Natural killer cell (primary cell): ENCODE measurements around the gene UBP1. TPM values are rescaled to one million over a fixed set of nuclear protein-coding genes. Genes with fewer than 3 reads are reported as not detected.

Experiments used
- ATAC-seq, 3 donors: fragments of 150-1000 bp in 2 of 3; fragments of 200-7000 bp in 1 of 3; cut with Tn5 transposase; 1 replicate in 1 of 3; 2 replicates in 2 of 3; pipeline ENCODE4 v1.10.0; 2021; ENCODE audit warnings: mild to moderate bottlenecking in 2 of 3, moderate library complexity in 2 of 3
- DNase-seq, 2 donors: peaks; one replicate each; pipeline versions ENCODE4 v3.0.0 to v3.0.0-alpha.2; 2013 to 2021; ENCODE audit warnings: mixed read lengths in 1 of 2
- H3K27ac ChIP-seq: one replicate; pipeline ENCODE4 v1.5.1; 2013; ENCODE audit warnings: mild to moderate bottlenecking, low read length
- H3K27me3 ChIP-seq: one replicate; pipeline ENCODE4 v1.6.1; 2013; ENCODE audit warnings: low read length; ENCODE audit not compliant: control insufficient read depth, insufficient read depth
- H3K36me3 ChIP-seq: one replicate; pipeline ENCODE4 v1.6.1; 2013; ENCODE audit warnings: low read length; ENCODE audit not compliant: control insufficient read depth, insufficient read depth
- H3K4me1 ChIP-seq: one replicate; pipeline ENCODE4 v1.6.1; 2013; ENCODE audit warnings: low read length; ENCODE audit not compliant: control insufficient read depth, insufficient read depth
- H3K4me3 ChIP-seq: one replicate; pipeline ENCODE4 v1.5.1; 2013; ENCODE audit warnings: low read length
- H3K9me3 ChIP-seq: one replicate; pipeline ENCODE4 v1.6.1; 2013; ENCODE audit warnings: low read length; ENCODE audit not compliant: control insufficient read depth, insufficient read depth
- H3K27ac Mint-ChIP-seq, 2 donors: one replicate each; pipeline ENCODE4 v1.8.0; 2022; ENCODE audit warnings: mild to moderate bottlenecking in 2 of 2, mixed read lengths in 2 of 2, moderate library complexity in 1 of 2
- H3K27me3 Mint-ChIP-seq, 2 donors: one replicate each; pipeline ENCODE4 v1.8.0; 2022; ENCODE audit warnings: low read depth in 2 of 2, mixed read lengths in 2 of 2
- H3K36me3 Mint-ChIP-seq: one replicate; pipeline ENCODE4 v1.8.0; 2022; ENCODE audit warnings: mixed read lengths
- H3K4me1 Mint-ChIP-seq, 2 donors: one replicate each; pipeline ENCODE4 v1.8.0; 2022; ENCODE audit warnings: mixed read lengths in 2 of 2
- H3K4me3 Mint-ChIP-seq: one replicate; pipeline ENCODE4 v1.8.0; 2022; ENCODE audit warnings: mild to moderate bottlenecking, moderate library complexity, mixed read lengths
- H3K9me3 Mint-ChIP-seq, 2 donors: one replicate each; pipeline ENCODE4 v1.8.0; 2022; ENCODE audit warnings: mixed read lengths in 2 of 2
- CTCF ChIP-seq: fragments of 200-600 bp; IDR thresholded peaks from one replicate; pipeline ENCODE4 v1.8.0; 2022; ENCODE audit warnings: antibody characterized with exemption
- WGBS: methylation state at CpG from one replicate; pipeline ENCODE4 v1.1.7; 2013; ENCODE audit warnings: missing lambda C conversion rate; ENCODE audit not compliant: insufficient coverage; 5-methylcytosine and 5-hydroxymethylcytosine counted together
- intact Hi-C: fragments of 100-400 bp; cut with micrococcal nuclease; formaldehyde crosslinking; loops from one replicate; pipeline ENCODE4 v1.14.2; 2022
- total RNA-seq, 4 donors: library from RNA; stranded (reverse); fragments of 120-200 nt in 1 of 4; gene quantifications; one replicate each; pipeline versions ENCODE4 v1.2.3 to v1.2.4, GENCODE V29; 2013 to 2022

The UBP1 gene
- total RNA-seq, 3 donors from 2014 or later (not counting 1 experiment from before 2014, with no cell fraction given): 70.3 to 78.4 (median 76.7) TPM

- peak overlapping the region; percentile 99 to 100 for H3K27ac Mint-ChIP-seq
- no peak overlapping the region for H3K4me3 ChIP-seq
- 98% methylated on average over 3 of the region's 4 CpGs for WGBS
- peaks cover 24% of the 10 kb centered on the region for H3K4me1 ChIP-seq
- no peaks in the 10 kb centered on the region for H3K36me3 Mint-ChIP-seq
- peaks cover 41 to 43% of the 10 kb centered on the region in 2 donors for H3K4me1 Mint-ChIP-seq
- no peaks in the 10 kb centered on the region for H3K36me3 ChIP-seq
- DNase-seq (no peak), ATAC-seq (no peak)
- no peaks in the 10 kb centered on the region for H3K27me3 Mint-ChIP-seq
- TF ChIP-seq CTCF: no peak
- peak overlapping the region; percentile 100 for H3K4me3 Mint-ChIP-seq
- no peaks in the 10 kb centered on the region for H3K9me3 ChIP-seq
- H3K27ac ChIP-seq: peak overlapping the region; percentile 98
- intact Hi-C loops: loop anchor here (5.0 kb wide), 4 partner anchors 215 to 345 kb away; partner anchors contain the start of genes CLASP2, CRTAP, GLB1 and TMPPE
- H3K9me3 Mint-ChIP-seq: no peaks in the 10 kb centered on the region
- H3K27me3 ChIP-seq: no peaks in the 10 kb centered on the region
These were observed 2.0 kb upstream of the UBP1 start for GRCh38 chr3:33442190-33442589.

GRCh38 chr3:33441225-33441976, 1.2 kb upstream of the UBP1 start:
- Mint-ChIP-seq H3K4me3 (peak overlapping the region; percentile 100), H3K36me3 (no peaks in the 10 kb centered on the region), H3K4me1 (peaks cover 42 to 44% of the 10 kb centered on the region in 2 donors), H3K27ac (peak overlapping the region; percentile 99 to 100), H3K27me3 (no peaks in the 10 kb centered on the region), H3K9me3 (no peaks in the 10 kb centered on the region)
- whole genome bisulfite sequencing: 36% methylated on average over 23 of the region's 26 CpGs
- peaks cover 20% of the 10 kb centered on the region for H3K4me1 ChIP-seq
- intact Hi-C loops: loop anchor here (5.0 kb wide), 4 partner anchors 216 to 344 kb away; partner anchors contain the start of genes CLASP2, CRTAP, GLB1 and TMPPE
- H3K27me3 ChIP-seq: no peaks in the 10 kb centered on the region
- H3K36me3 ChIP-seq: no peaks in the 10 kb centered on the region
- peak overlapping the region; percentile 98 for H3K27ac ChIP-seq
- peak; percentile 1 to 7 (median 5) for ATAC-seq
- TF ChIP-seq CTCF: no peak
- H3K4me3 ChIP-seq: peak overlapping the region; percentile 88
- DNase-seq: no peak
- no peaks in the 10 kb centered on the region for H3K9me3 ChIP-seq

GRCh38 chr3:33439546-33440327, 468 bp downstream of the UBP1 start:
- Histone ChIP-seq H3K4me1 (peaks cover 20% of the 10 kb centered on the region), H3K27ac (peak overlapping the region; percentile 81), H3K36me3 (no peaks in the 10 kb centered on the region), H3K9me3 (no peaks in the 10 kb centered on the region), H3K27me3 (no peaks in the 10 kb centered on the region), H3K4me3 (peak overlapping the region; percentile 91)
- Mint-ChIP-seq H3K27ac (peak overlapping the region; percentile 99 to 100), H3K4me3 (peak overlapping the region; percentile 100), H3K27me3 (no peaks in the 10 kb centered on the region), H3K4me1 (peaks cover 47 to 49% of the 10 kb centered on the region in 2 donors), H3K9me3 (no peaks in the 10 kb centered on the region), H3K36me3 (no peaks in the 10 kb centered on the region)
- under 1% methylated on average over 93 of the region's 93 CpGs for WGBS
- ATAC-seq (peak; percentile 4 to 21 (median 8)), DNase-seq (peak; percentile 51 to 64)
- intact Hi-C loops: loop anchor here (1.0 to 5.0 kb wide), 5 partner anchors 218 to 359 kb away; partner anchors contain the start of genes CLASP2, CRTAP, GLB1 and PDCD6IP
- TF ChIP-seq CTCF: no peak
